Neutrophil (primary cell): ENCODE data around the gene TIGD6.

Experiments used
- H3K27ac ChIP-seq: fragments of 200-600 bp; sonication (generic); 2 replicates; pipeline ENCODE4 v1.5.1; 2016; ENCODE audit warnings: mild to moderate bottlenecking, moderate library complexity
- H3K27me3 ChIP-seq: fragments of 200-600 bp; sonication (generic); 2 replicates; pipeline ENCODE4 v1.6.0; 2016; ENCODE audit warnings: mild to moderate bottlenecking
- H3K36me3 ChIP-seq: fragments of 200-600 bp; sonication (generic); 2 replicates; pipeline ENCODE4 v1.5.1; 2017
- H3K4me1 ChIP-seq, 2 experiments: fragments of 200-600 bp in 1 of 2; sonication (generic) in 1 of 2; 1 replicate in 1 of 2; 2 replicates in 1 of 2; pipeline versions ENCODE4 v1.5.1 to v1.6.1; 2013 to 2016; ENCODE audit warnings: low read depth in 1 of 2, low read length in 1 of 2, mild to moderate bottlenecking in 1 of 2, moderate library complexity in 1 of 2; ENCODE audit not compliant: control insufficient read depth in 1 of 2, insufficient read depth in 1 of 2
- H3K4me3 ChIP-seq, 2 experiments: fragments of 200-600 bp in 1 of 2; sonication (generic) in 1 of 2; 1 replicate in 1 of 2; 2 replicates in 1 of 2; pipeline ENCODE4 v1.5.1; 2013 to 2016; ENCODE audit warnings: low read depth in 1 of 2, low read length in 1 of 2, mild to moderate bottlenecking in 1 of 2, moderate library complexity in 1 of 2
- H3K9me3 ChIP-seq: fragments of 200-600 bp; sonication (generic); 2 replicates; pipeline ENCODE4 v1.5.1; 2016
- CTCF ChIP-seq: fragments of 200-600 bp; sonication (generic); IDR thresholded peaks from 2 replicates; pipeline ENCODE4 v1.5.1; 2016; ENCODE audit warnings: antibody characterized with exemption

TIGD6 gene

GRCh38 chr5:149999359-149999758 lies 1.1 kb downstream of the TIGD6 start:
- Histone ChIP-seq H3K4me3 (no peak overlapping the region), H3K9me3 (no peaks in the 10 kb centered on the region), H3K27ac (peak overlapping the region; percentile 62), H3K36me3 (peaks cover 5% of the 10 kb centered on the region), H3K27me3 (no peaks in the 10 kb centered on the region), H3K4me1 (peaks cover 15% of the 10 kb centered on the region in 2 experiments)
- TF ChIP-seq CTCF, result no peak

GRCh38 chr5:149998281-149998680 lies 2.2 kb downstream of the TIGD6 start:
- H3K9me3 ChIP-seq, result no peaks in the 10 kb centered on the region
- TF ChIP-seq CTCF, result no peak
- H3K27me3 ChIP-seq, result no peaks in the 10 kb centered on the region

GRCh38 chr5:149996205-149996890 lies 4.1 kb downstream of the TIGD6 start:
- Histone ChIP-seq H3K9me3 (no peaks in the 10 kb centered on the region), H3K4me1 (peaks cover 6 to 9% of the 10 kb centered on the region in 2 experiments)
- TF ChIP-seq CTCF, result no peak

More at GRCh38 chr5:149998281-149998680, 2.2 kb downstream of the TIGD6 start:
- Histone ChIP-seq H3K4me3 (no peak overlapping the region), H3K4me1 (peaks cover 15% of the 10 kb centered on the region in 2 experiments), H3K36me3 (peaks cover 5% of the 10 kb centered on the region), H3K27ac (no peak overlapping the region)

GRCh38 chr5:149995385-149996204 lies 4.9 kb downstream of the TIGD6 start:
- H3K27me3 ChIP-seq, result no peaks in the 10 kb centered on the region
- no peak overlapping the region for H3K27ac ChIP-seq
- TF ChIP-seq CTCF, result no peak
- H3K36me3 ChIP-seq, result peaks cover 5% of the 10 kb centered on the region
- peaks cover 0 to 4% of the 10 kb centered on the region in 2 experiments for H3K4me1 ChIP-seq
- no peak overlapping the region for H3K4me3 ChIP-seq
- no peaks in the 10 kb centered on the region for H3K9me3 ChIP-seq

More at GRCh38 chr5:149996205-149996890, 4.1 kb downstream of the TIGD6 start:
- Histone ChIP-seq H3K27ac (no peak overlapping the region), H3K27me3 (no peaks in the 10 kb centered on the region), H3K36me3 (peaks cover 5% of the 10 kb centered on the region), H3K4me3 (no peak overlapping the region)

GRCh38 chr5:149993471-149993870 lies 7.0 kb downstream of the TIGD6 start:
- H3K9me3 ChIP-seq, result no peaks in the 10 kb centered on the region
- peaks cover 5% of the 10 kb centered on the region for H3K36me3 ChIP-seq
- H3K27me3 ChIP-seq, result no peaks in the 10 kb centered on the region
- no peak overlapping the region for H3K4me3 ChIP-seq
- TF ChIP-seq CTCF, result no peak
- no peaks in the 10 kb centered on the region for H3K4me1 ChIP-seq
- no peak overlapping the region for H3K27ac ChIP-seq
